Measurements from ENCODE around the gene TLR2. TPM values are rescaled to one million over a fixed set of nuclear protein-coding genes. Genes with fewer than 3 reads are reported as not detected.

The TLR2 gene
- total and polyA plus RNA-seq, 4 donors: 2.9 to 15.6 (median 6.2) TPM

DNA sequence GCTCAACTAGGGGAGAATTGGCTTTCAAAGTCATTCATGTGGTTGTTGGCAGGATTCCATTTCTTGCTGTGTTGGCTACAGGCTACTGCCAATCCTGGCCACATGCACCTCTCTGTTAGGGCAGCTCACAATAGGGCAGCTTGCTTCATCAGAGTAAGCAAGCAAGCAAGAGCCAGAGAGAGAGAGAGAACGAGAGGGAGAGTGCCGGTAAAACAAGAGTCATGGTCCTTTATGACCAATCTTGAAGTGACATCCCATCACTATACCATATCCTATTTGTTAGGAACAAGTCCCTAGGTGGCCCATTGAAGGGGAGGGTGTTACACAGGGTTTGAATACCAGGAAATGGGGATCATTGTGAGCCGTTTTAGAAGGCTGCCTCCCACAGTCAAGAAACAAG lies 33.0 kb upstream of the TLR2 start:
- H3K4me1 ChIP-seq (ENCODE audit: control insufficient read depth in 4 of 4, insufficient read depth in 4 of 4, low read length in 3 of 4): peaks cover 4 to 8% (median 6%) of the 10 kb centered on the region in 4 donors
- H3K27me3 ChIP-seq (ENCODE audit: control insufficient read depth in 4 of 4, insufficient read depth in 4 of 4, low read length in 3 of 4): no peaks in the 10 kb centered on the region

More for the DNA sequence above, 33.0 kb upstream of the TLR2 start:
- Histone ChIP-seq H3K4me3 (ENCODE audit: low read depth in 1 of 3, low read length in 3 of 3) (no peak overlapping the region), H3K36me3 (ENCODE audit: control insufficient read depth in 4 of 4, insufficient read depth in 3 of 4, low read depth in 1 of 4, low read length in 3 of 4) (no peaks in the 10 kb centered on the region), H3K27ac (ENCODE audit: low read depth in 1 of 2, low read length in 2 of 2) (peak overlapping the region; percentile 46 to 51), H3K9ac (ENCODE audit: low read depth in 1 of 2, low read length in 2 of 2) (no peak overlapping the region), H3K9me3 (ENCODE audit: control insufficient read depth in 4 of 4, low read length in 3 of 4) (no peaks in the 10 kb centered on the region)
- TF ChIP-seq FOXA1 (IDR thresholded peaks at IDR 0.05): no peak
- TF ChIP-seq, protein P1, sequence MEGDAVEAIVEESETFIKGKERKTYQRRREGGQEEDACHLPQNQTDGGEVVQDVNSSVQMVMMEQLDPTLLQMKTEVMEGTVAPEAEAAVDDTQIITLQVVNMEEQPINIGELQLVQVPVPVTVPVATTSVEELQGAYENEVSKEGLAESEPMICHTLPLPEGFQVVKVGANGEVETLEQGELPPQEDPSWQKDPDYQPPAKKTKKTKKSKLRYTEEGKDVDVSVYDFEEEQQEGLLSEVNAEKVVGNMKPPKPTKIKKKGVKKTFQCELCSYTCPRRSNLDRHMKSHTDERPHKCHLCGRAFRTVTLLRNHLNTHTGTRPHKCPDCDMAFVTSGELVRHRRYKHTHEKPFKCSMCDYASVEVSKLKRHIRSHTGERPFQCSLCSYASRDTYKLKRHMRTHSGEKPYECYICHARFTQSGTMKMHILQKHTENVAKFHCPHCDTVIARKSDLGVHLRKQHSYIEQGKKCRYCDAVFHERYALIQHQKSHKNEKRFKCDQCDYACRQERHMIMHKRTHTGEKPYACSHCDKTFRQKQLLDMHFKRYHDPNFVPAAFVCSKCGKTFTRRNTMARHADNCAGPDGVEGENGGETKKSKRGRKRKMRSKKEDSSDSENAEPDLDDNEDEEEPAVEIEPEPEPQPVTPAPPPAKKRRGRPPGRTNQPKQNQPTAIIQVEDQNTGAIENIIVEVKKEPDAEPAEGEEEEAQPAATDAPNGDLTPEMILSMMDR (IDR thresholded peaks at IDR 0.05; ENCODE audit: low read depth, low read length, missing input control): no peak
- TF ChIP-seq, protein P2, sequence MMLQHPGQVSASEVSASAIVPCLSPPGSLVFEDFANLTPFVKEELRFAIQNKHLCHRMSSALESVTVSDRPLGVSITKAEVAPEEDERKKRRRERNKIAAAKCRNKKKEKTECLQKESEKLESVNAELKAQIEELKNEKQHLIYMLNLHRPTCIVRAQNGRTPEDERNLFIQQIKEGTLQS (IDR thresholded peaks at IDR 0.05): no peak
- no peak for TF ChIP-seq YY1 (IDR thresholded peaks at IDR 0.05)
- TF ChIP-seq HNF4G (IDR thresholded peaks at IDR 0.05): no peak
- TF ChIP-seq RAD21 (IDR thresholded peaks at IDR 0.05): no peak
- no peak for TF ChIP-seq EGR1 (IDR thresholded peaks at IDR 0.05; ENCODE audit: low read depth in 2 of 2)
- TF ChIP-seq TAF1 (conservative IDR thresholded peaks at IDR 0.05): no peak
- TF ChIP-seq GABPA (IDR thresholded peaks at IDR 0.05 in 1 of 2, conservative IDR thresholded peaks at IDR 0.05 in 1 of 2): no peak
- TF ChIP-seq SP1 (IDR thresholded peaks at IDR 0.05): no peak
- TF ChIP-seq, protein P3, sequence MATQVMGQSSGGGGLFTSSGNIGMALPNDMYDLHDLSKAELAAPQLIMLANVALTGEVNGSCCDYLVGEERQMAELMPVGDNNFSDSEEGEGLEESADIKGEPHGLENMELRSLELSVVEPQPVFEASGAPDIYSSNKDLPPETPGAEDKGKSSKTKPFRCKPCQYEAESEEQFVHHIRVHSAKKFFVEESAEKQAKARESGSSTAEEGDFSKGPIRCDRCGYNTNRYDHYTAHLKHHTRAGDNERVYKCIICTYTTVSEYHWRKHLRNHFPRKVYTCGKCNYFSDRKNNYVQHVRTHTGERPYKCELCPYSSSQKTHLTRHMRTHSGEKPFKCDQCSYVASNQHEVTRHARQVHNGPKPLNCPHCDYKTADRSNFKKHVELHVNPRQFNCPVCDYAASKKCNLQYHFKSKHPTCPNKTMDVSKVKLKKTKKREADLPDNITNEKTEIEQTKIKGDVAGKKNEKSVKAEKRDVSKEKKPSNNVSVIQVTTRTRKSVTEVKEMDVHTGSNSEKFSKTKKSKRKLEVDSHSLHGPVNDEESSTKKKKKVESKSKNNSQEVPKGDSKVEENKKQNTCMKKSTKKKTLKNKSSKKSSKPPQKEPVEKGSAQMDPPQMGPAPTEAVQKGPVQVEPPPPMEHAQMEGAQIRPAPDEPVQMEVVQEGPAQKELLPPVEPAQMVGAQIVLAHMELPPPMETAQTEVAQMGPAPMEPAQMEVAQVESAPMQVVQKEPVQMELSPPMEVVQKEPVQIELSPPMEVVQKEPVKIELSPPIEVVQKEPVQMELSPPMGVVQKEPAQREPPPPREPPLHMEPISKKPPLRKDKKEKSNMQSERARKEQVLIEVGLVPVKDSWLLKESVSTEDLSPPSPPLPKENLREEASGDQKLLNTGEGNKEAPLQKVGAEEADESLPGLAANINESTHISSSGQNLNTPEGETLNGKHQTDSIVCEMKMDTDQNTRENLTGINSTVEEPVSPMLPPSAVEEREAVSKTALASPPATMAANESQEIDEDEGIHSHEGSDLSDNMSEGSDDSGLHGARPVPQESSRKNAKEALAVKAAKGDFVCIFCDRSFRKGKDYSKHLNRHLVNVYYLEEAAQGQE (IDR thresholded peaks at IDR 0.05): no peak
- TF ChIP-seq FOXA2 (IDR thresholded peaks at IDR 0.05): no peak
- TF ChIP-seq JUND (IDR thresholded peaks at IDR 0.05): no peak
- TF ChIP-seq, protein P4, sequence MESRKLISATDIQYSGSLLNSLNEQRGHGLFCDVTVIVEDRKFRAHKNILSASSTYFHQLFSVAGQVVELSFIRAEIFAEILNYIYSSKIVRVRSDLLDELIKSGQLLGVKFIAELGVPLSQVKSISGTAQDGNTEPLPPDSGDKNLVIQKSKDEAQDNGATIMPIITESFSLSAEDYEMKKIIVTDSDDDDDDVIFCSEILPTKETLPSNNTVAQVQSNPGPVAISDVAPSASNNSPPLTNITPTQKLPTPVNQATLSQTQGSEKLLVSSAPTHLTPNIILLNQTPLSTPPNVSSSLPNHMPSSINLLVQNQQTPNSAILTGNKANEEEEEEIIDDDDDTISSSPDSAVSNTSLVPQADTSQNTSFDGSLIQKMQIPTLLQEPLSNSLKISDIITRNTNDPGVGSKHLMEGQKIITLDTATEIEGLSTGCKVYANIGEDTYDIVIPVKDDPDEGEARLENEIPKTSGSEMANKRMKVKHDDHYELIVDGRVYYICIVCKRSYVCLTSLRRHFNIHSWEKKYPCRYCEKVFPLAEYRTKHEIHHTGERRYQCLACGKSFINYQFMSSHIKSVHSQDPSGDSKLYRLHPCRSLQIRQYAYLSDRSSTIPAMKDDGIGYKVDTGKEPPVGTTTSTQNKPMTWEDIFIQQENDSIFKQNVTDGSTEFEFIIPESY (IDR thresholded peaks at IDR 0.05): no peak
- no peak for TF ChIP-seq NR2F2 (IDR thresholded peaks at IDR 0.05)
- TF ChIP-seq, protein P5, sequence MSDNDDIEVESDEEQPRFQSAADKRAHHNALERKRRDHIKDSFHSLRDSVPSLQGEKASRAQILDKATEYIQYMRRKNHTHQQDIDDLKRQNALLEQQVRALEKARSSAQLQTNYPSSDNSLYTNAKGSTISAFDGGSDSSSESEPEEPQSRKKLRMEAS (IDR thresholded peaks at IDR 0.05): no peak
- no peak for TF ChIP-seq RXRA (IDR thresholded peaks at IDR 0.05)
- no peak for TF ChIP-seq HNF4A (conservative IDR thresholded peaks at IDR 0.05)
- 68% methylated on average over 3 of the region's 3 CpGs for WGBS
- DNase-seq (ENCODE audit: low spot score): no peak
